ENCODE results near the gene LRRC25. TPM values are rescaled to one million over a fixed set of nuclear protein-coding genes. Genes with fewer than 3 reads are reported as not detected.
A peak's percentile ranks its signal among the peaks of the same experiment; 100 is the strongest.

Gene LRRC25
- total RNA-seq, 2 donors from 2014 or later = 4.4 TPM; not detected in 1

- TF ChIP-seq POLR2A (IDR thresholded peaks at IDR 0.05) = no peak
- TF ChIP-seq CTCF (IDR thresholded peaks at IDR 0.05) = no peak
- Histone ChIP-seq H3K27me3 (no peaks in the 10 kb centered on the region), H3K36me3 (replicated peaks in 1 of 2; ENCODE audit: insufficient read depth in 1 of 2, low read depth in 2 of 2) (no peaks in the 10 kb centered on the region), H3K4me3 (no peak overlapping the region), H3K27ac (peak overlapping the region; percentile 37 to 83 (median 62)), H3K4me1 (peaks cover 53% of the 10 kb centered on the region), H3K9me3 (no peaks in the 10 kb centered on the region)
- 15 to 25% methylated on average over 14 to 30 of the region's 30 CpGs for WGBS, 2 donors
- ATAC-seq = no peak
- peak in 3 of 4 donors; percentile 30 to 44 (median 33) for DNase-seq
- intact Hi-C loops (cut with DNase I) = no loop called here
These were observed 20.6 kb upstream of the LRRC25 start for GRCh38 chr19:18418029-18418482.

- intact Hi-C loops (cut with DNase I) = no loop called here
- peak; percentile 46 to 75 (median 66) for DNase-seq
- Histone ChIP-seq H3K27ac (peak overlapping the region; percentile 37 to 83 (median 60)), H3K4me1 (peaks cover 53% of the 10 kb centered on the region), H3K4me3 (no peak overlapping the region), H3K36me3 (replicated peaks in 1 of 2; ENCODE audit: insufficient read depth in 1 of 2, low read depth in 2 of 2) (no peaks in the 10 kb centered on the region), H3K9me3 (no peaks in the 10 kb centered on the region), H3K27me3 (no peaks in the 10 kb centered on the region)
- whole genome bisulfite sequencing, 2 donors = 0 to 4% methylated on average over 2 to 28 of the region's 53 CpGs
- peak; percentile 4 for ATAC-seq
- TF ChIP-seq POLR2A (IDR thresholded peaks at IDR 0.05) = peak in 1 of 3 donors; percentile 46
- TF ChIP-seq CTCF (IDR thresholded peaks at IDR 0.05) = no peak
These were observed 20.0 kb upstream of the LRRC25 start for GRCh38 chr19:18417250-18418028.

- peak; percentile 54 for ATAC-seq
- Histone ChIP-seq H3K4me3 (no peak overlapping the region), H3K36me3 (replicated peaks in 1 of 2; ENCODE audit: insufficient read depth in 1 of 2, low read depth in 2 of 2) (no peaks in the 10 kb centered on the region), H3K27ac (peak overlapping the region; percentile 12 to 83 (median 60)), H3K27me3 (no peaks in the 10 kb centered on the region), H3K9me3 (no peaks in the 10 kb centered on the region), H3K4me1 (peaks cover 53% of the 10 kb centered on the region)
- intact Hi-C loops (cut with DNase I) = no loop called here
- peak; percentile 77 to 87 (median 82) for DNase-seq
- TF ChIP-seq CTCF (IDR thresholded peaks at IDR 0.05) (no peak), POLR2A (IDR thresholded peaks at IDR 0.05) (no peak)
- WGBS, 2 donors = 1 to 3% methylated on average over 25 to 42 of the region's 44 CpGs
These were observed 19.4 kb upstream of the LRRC25 start for GRCh38 chr19:18416778-18417249.

GRCh38 chr19:18415178-18415867 lies 17.9 kb upstream of the LRRC25 start:
- Histone ChIP-seq H3K27me3 (no peaks in the 10 kb centered on the region), H3K9me3 (no peaks in the 10 kb centered on the region), H3K4me3 (no peak overlapping the region), H3K4me1 (peaks cover 39% of the 10 kb centered on the region), H3K36me3 (replicated peaks in 1 of 2; ENCODE audit: insufficient read depth in 1 of 2, low read depth in 2 of 2) (no peaks in the 10 kb centered on the region), H3K27ac (peak overlapping the region in 2 of 4 donors; percentile 71 to 83)
- WGBS, 2 donors = 45 to 57% methylated on average over 22 to 25 of the region's 25 CpGs
- DNase-seq (peak in 2 of 4 donors; percentile 49 to 62), ATAC-seq (no peak)
- intact Hi-C loops (cut with DNase I) = no loop called here
- no peak for TF ChIP-seq CTCF (IDR thresholded peaks at IDR 0.05)
- peak in 1 of 3 donors; percentile 44 for TF ChIP-seq POLR2A (IDR thresholded peaks at IDR 0.05)

All from body of pancreas (tissue), 4 donors.